H1 (cell line): Measurements from ENCODE around the gene PINLYP. TPM values are rescaled to one million over a fixed set of nuclear protein-coding genes. Genes with fewer than 3 reads are reported as not detected.

ENCODE experiments used
- CHD7 ChIP-seq: fragments of 300-600 bp; sonication (generic); IDR thresholded peaks from 2 replicates; pipeline ENCODE4 v1.7.1; 2012; ENCODE audit warnings: low read length, moderate library complexity, mild to moderate bottlenecking, inconsistent platforms; ENCODE audit not compliant: insufficient replicate concordance
- FOSL1 ChIP-seq: IDR thresholded peaks from 2 replicates; pipeline ENCODE4 v1.6.1; 2011; ENCODE audit warnings: mild to moderate bottlenecking, low read depth, low read length, moderate library complexity; ENCODE audit not compliant: insufficient read depth
- GABPA ChIP-seq: IDR thresholded peaks from 2 replicates; pipeline ENCODE4 v1.6.1; 2011; ENCODE audit warnings: mild to moderate bottlenecking, low read length, moderate library complexity, borderline replicate concordance; ENCODE audit not compliant: insufficient read depth
- GTF2F1 ChIP-seq: IDR thresholded peaks from 2 replicates; pipeline ENCODE4 v1.6.1; 2012; ENCODE audit warnings: low read depth, low read length, improper control_type of control experiment, borderline replicate concordance
- JUN ChIP-seq: IDR thresholded peaks from 2 replicates; pipeline ENCODE4 v1.6.1; 2011; ENCODE audit warnings: low read depth, mild to moderate bottlenecking, improper control_type of control experiment, low read length
- NRF1 ChIP-seq: IDR thresholded peaks from 2 replicates; pipeline ENCODE4 v1.6.1; 2011; ENCODE audit warnings: mild to moderate bottlenecking, low read depth, low read length, improper control_type of control experiment
- SIN3A ChIP-seq, 2 experiments: IDR thresholded peaks in 1 of 2; conservative IDR thresholded peaks in 1 of 2; 2 replicates each; pipeline ENCODE4 v1.6.1; 2011 to 2012; ENCODE audit warnings: low read length in 2 of 2, improper control_type of control experiment in 1 of 2, low read depth in 1 of 2, mild to moderate bottlenecking in 1 of 2
- SRF ChIP-seq: IDR thresholded peaks from 2 replicates; pipeline ENCODE4 v1.6.1; 2011; ENCODE audit warnings: mild to moderate bottlenecking, low read depth, low read length, moderate library complexity
- polyA plus RNA-seq, 7 experiments: library from polyadenylated mRNA; depleted of rRNA in 3 of 7; stranded (reverse) in 5 of 7; unstranded in 2 of 7; fragments of >200 nt in 5 of 7; fragments of 200-250 nt in 2 of 7; gene quantifications; 1 replicate in 5 of 7; 2 replicates in 1 of 7; 4 replicates in 1 of 7; pipeline versions ENCODE4 v1.2.1 to v1.2.3, GENCODE V29; 2011 to 2013; ENCODE audit warnings: missing spikeins in 2 of 7, mixed read lengths in 2 of 7
- total RNA-seq: library from RNA; stranded (reverse); fragmentation: NEBNext Ultra II Directional; extraction: Animal tissue kit (Norgen Biotek cat#: 25700); gene quantifications from 2 replicates; pipeline ENCODE4 v1.2.1, GENCODE V29; 2021

Gene PINLYP
- total and polyA plus RNA-seq, 2 of the 8 experiments (the other 6 are each of a cell fraction or from before 2014, with no cell fraction given): 7.5 to 31.3 TPM

DNA sequence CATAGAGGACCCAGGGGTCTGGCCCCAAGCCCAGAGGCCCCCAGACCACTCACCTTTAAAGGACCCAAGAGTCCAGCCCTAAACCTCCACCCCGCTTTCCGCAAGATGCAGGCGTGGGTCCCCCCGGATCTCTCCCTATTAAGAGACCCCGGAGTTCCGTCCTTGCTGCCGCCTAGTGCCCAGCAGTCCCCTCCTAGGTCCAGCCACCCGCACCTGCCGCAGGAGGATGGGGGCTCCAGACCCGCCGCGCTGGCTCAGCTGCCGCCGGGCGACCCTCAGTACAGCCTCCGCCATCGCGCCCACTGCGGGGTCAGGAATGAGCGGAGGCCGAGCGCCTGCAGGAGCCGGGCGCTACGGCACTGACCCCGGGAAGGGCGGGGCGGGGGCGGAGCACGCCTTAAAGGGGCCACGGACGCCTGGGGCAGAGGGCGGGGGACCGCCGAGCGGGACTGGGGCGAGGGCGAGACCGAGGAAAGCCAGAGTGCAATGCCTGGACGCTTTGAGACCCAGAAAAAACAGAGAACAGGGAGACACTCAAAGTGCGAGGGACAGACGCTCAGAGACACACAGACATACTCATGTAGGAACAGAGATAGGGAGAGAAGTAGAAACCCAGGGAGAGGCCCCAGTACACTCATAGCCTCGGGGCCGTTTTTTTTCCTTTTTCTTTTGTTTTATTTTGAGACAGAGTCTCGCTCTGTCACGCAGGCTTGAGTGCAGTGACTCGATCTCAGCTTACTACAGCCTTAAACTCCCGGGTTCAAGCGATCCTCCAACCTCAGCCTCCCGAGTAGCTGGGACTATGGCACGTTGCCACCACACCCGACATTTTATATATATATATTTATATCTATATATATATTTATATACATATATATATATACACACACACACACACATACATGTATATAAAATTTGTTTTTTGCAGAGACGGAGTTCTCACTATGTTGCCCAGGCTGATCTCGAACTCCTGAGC, 48.4 kb upstream of the PINLYP start, which contains the start of gene ETHE1 (continued):
- no peak for TF ChIP-seq CHD7
- no peak for TF ChIP-seq GTF2F1
- no peak for TF ChIP-seq SIN3A (conservative IDR thresholded peaks at IDR 0.05 in 1 of 2, IDR thresholded peaks at IDR 0.05 in 1 of 2; ENCODE audit: low read depth in 1 of 2, low read length in 2 of 2)
- no peak for TF ChIP-seq FOSL1
- no peak for TF ChIP-seq NRF1
- no peak for TF ChIP-seq GABPA
- TF ChIP-seq JUN: no peak
- no peak for TF ChIP-seq SRF
